Trophoblast cell (in vitro differentiated cells and primary cell): ENCODE data around the gene PNMA8C.

ENCODE experiments used
- DNase-seq, 2 donors: peaks; one replicate each; pipeline ENCODE4 v3.0.0-alpha.2; 2016
- H2AFZ ChIP-seq: 2 replicates; pipeline ENCODE4 v1.6.1; 2013; ENCODE audit warnings: low read length, moderate library complexity, mild to moderate bottlenecking; ENCODE audit not compliant: insufficient read depth, poor library complexity
- H2AK5ac ChIP-seq: 2 replicates; pipeline ENCODE4 v1.6.1; 2013; ENCODE audit warnings: mild to moderate bottlenecking, low read length
- H2BK120ac ChIP-seq: 2 replicates; pipeline ENCODE4 v1.6.1; 2013; ENCODE audit warnings: low read length, mild to moderate bottlenecking, moderate library complexity; ENCODE audit not compliant: insufficient read depth, poor library complexity
- H2BK12ac ChIP-seq: 2 replicates; pipeline ENCODE4 v1.6.1; 2013; ENCODE audit warnings: mild to moderate bottlenecking, low read length, moderate library complexity
- H2BK5ac ChIP-seq: 2 replicates; pipeline ENCODE4 v1.6.1; 2013; ENCODE audit warnings: low read length, low read depth, moderate library complexity, mild to moderate bottlenecking; ENCODE audit not compliant: poor library complexity
- H3K14ac ChIP-seq: 2 replicates; pipeline ENCODE4 v1.6.1; 2013; ENCODE audit warnings: mild to moderate bottlenecking, low read length
- H3K18ac ChIP-seq: 2 replicates; pipeline ENCODE4 v1.6.1; 2013; ENCODE audit warnings: mild to moderate bottlenecking, low read length
- H3K23ac ChIP-seq: 2 replicates; pipeline ENCODE4 v1.6.1; 2013; ENCODE audit warnings: low read length
- H3K27ac ChIP-seq: 2 replicates; pipeline ENCODE4 v1.5.1; 2013; ENCODE audit warnings: low read depth, mild to moderate bottlenecking, inconsistent platforms, low read length, moderate library complexity
- H3K27me3 ChIP-seq: 2 replicates; pipeline ENCODE4 v1.6.1; 2013; ENCODE audit warnings: inconsistent platforms, mild to moderate bottlenecking, low read length, moderate library complexity; ENCODE audit not compliant: insufficient read depth
- H3K36me3 ChIP-seq, 2 experiments: 1 replicate in 1 of 2; 2 replicates in 1 of 2; pipeline ENCODE4 v1.6.1; 2013; ENCODE audit warnings: low read length in 2 of 2, mild to moderate bottlenecking in 2 of 2, moderate library complexity in 1 of 2; ENCODE audit not compliant: insufficient read depth in 2 of 2, control insufficient read depth in 1 of 2
- H3K4ac ChIP-seq: 2 replicates; pipeline ENCODE4 v1.6.1; 2013; ENCODE audit warnings: low read depth, mild to moderate bottlenecking, low read length, moderate library complexity
- H3K4me1 ChIP-seq, 2 experiments: 1 replicate in 1 of 2; 2 replicates in 1 of 2; pipeline ENCODE4 v1.6.1; 2013; ENCODE audit warnings: low read length in 2 of 2, mild to moderate bottlenecking in 2 of 2, moderate library complexity in 1 of 2; ENCODE audit not compliant: insufficient read depth in 2 of 2, control insufficient read depth in 1 of 2
- H3K4me2 ChIP-seq: 2 replicates; pipeline ENCODE4 v1.6.1; 2013; ENCODE audit warnings: inconsistent platforms, mild to moderate bottlenecking, low read length, moderate library complexity
- H3K4me3 ChIP-seq: 2 replicates; pipeline ENCODE4 v1.5.1; 2013; ENCODE audit warnings: mild to moderate bottlenecking, low read depth, low read length, inconsistent platforms
- H3K79me1 ChIP-seq: one replicate; pipeline ENCODE4 v1.6.1; 2013; ENCODE audit warnings: low read length
- H3K79me2 ChIP-seq: 2 replicates; pipeline ENCODE4 v1.6.1; 2013; ENCODE audit warnings: low read length, mild to moderate bottlenecking; ENCODE audit not compliant: control insufficient read depth, insufficient read depth, poor library complexity
- H3K9ac ChIP-seq: 2 replicates; pipeline ENCODE4 v1.6.1; 2013; ENCODE audit warnings: mild to moderate bottlenecking, low read length
- H3K9me3 ChIP-seq: 2 replicates; pipeline ENCODE4 v1.6.1; 2013; ENCODE audit warnings: low read depth, mild to moderate bottlenecking, control low read depth, inconsistent platforms, low read length; ENCODE audit not compliant: insufficient read depth
- H4K12ac ChIP-seq: 2 replicates; pipeline ENCODE4 v1.6.1; 2013; ENCODE audit warnings: low read depth, mild to moderate bottlenecking, low read length, moderate library complexity
- H4K8ac ChIP-seq: 2 replicates; pipeline ENCODE4 v1.6.1; 2013; ENCODE audit warnings: low read depth, mild to moderate bottlenecking, low read length, moderate library complexity
- H4K91ac ChIP-seq: one replicate; pipeline ENCODE4 v1.6.1; 2013; ENCODE audit warnings: low read depth, mild to moderate bottlenecking, low read length, moderate library complexity
- WGBS: extraction: QIAGEN DNeasy Blood & Tissue Kit; methylation state at CpG from one replicate; pipeline ENCODE4 v1.1.7; 2013; ENCODE audit warnings: missing lambda C conversion rate; ENCODE audit not compliant: insufficient read length, insufficient coverage; ENCODE audit errors: extremely low coverage; 5-methylcytosine and 5-hydroxymethylcytosine counted together

The PNMA8C gene

DNA sequence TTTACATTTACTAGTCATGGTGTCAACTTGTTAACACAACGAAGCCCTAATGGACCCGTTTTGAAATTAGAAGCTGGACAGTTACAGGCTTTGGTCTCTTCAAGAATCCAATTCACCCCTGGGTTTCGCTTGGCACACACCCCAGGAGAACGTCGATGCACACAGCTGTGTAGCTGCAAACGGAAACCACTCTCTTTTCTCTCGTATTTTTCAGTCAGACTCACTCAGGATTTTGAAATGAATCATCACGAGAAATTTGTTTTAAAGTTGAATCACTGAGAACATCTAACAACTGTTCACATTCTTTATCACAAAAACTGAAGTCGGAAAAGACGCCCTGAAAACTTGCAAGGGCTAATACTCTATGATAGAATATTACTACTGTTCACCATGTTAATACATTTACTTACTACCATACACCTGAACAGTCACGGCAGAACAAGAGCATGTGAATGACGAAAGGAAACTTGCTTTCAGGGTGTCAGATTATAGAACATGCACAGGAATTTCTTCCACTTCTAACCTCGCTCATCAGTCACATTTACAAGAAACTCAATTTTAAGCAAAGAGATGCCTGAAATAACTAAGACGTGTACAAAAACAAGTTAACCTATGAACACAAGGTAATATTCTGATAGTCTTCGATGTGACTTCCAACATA lies 37.9 kb upstream of the PNMA8C start:
- Histone ChIP-seq H2AK5ac (no peak overlapping the region), H2BK5ac (no peak overlapping the region), H4K12ac (no peak overlapping the region), H3K9ac (no peak overlapping the region), H2BK120ac (no peak overlapping the region), H3K79me1 (peaks cover 6% of the 10 kb centered on the region), H3K27ac (no peak overlapping the region), H3K18ac (no peak overlapping the region), H3K4me2 (no peak overlapping the region), H2AFZ (no peak overlapping the region), H4K91ac (no peak overlapping the region), H3K14ac (no peak overlapping the region), H3K9me3 (no peaks in the 10 kb centered on the region), H3K4ac (no peak overlapping the region), H3K4me3 (no peak overlapping the region), H3K36me3 (no peaks in the 10 kb centered on the region), H3K23ac (no peak overlapping the region), H3K4me1 (peaks cover 4 to 11% of the 10 kb centered on the region in 2 experiments), H4K8ac (no peak overlapping the region), H2BK12ac (no peak overlapping the region), H3K27me3 (no peaks in the 10 kb centered on the region), H3K79me2 (no peaks in the 10 kb centered on the region)
- DNase-seq = no peak
- no CpG with 5 or more reads among the region's 15 CpGs for WGBS

DNA sequence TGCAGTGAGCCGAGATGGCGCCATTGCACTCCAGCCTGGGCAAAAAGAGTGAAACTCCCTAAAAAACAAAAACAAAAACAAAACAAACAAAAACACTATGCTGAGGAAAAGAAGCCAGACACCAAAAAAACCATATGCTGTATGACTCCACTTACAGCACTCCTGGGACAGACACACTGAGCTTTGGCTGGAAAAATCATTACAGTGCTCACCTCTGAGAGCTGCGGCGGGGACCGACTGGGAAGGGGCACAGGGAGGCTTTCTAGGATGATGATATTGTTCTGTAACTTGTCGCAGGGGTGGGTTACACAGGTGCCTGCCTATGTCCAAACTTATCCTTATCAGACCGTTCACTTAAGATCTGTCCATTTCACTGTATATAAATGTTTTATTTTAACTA lies 34.8 kb upstream of the PNMA8C start:
- Histone ChIP-seq H3K4me1 (peaks cover 2% of the 10 kb centered on the region in 2 experiments), H3K23ac (no peak overlapping the region), H3K4me3 (no peak overlapping the region), H4K12ac (no peak overlapping the region), H4K91ac (no peak overlapping the region), H3K36me3 (no peaks in the 10 kb centered on the region), H3K9ac (no peak overlapping the region), H3K14ac (no peak overlapping the region), H3K9me3 (no peaks in the 10 kb centered on the region), H3K27ac (no peak overlapping the region), H3K79me2 (no peaks in the 10 kb centered on the region), H2AFZ (no peak overlapping the region), H3K18ac (no peak overlapping the region), H2BK120ac (no peak overlapping the region), H3K4ac (no peak overlapping the region), H3K27me3 (no peaks in the 10 kb centered on the region), H2BK12ac (no peak overlapping the region), H2BK5ac (no peak overlapping the region), H4K8ac (no peak overlapping the region), H2AK5ac (no peak overlapping the region), H3K79me1 (no peaks in the 10 kb centered on the region), H3K4me2 (no peak overlapping the region)
- DNase-seq = no peak
- WGBS = no CpG with 5 or more reads among the region's 7 CpGs

DNA sequence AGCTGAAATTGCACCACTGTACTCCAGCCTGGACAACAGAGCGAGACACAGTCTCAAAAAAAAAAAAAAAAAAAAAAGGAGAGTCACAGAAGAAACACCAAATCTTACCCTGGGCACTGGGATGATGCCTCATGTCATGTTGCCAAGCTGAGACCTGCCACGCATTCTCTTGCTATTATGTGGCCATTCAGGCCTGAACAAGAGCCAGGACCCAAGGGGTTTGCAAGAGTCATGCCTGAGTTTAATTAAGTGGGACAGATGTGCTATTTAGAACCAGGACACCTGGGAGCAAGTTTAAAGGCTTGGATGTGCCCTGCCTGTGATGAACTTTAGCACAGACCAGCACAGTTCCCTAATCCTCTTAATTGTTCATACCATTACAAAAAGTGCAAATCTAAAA lies 32.8 kb upstream of the PNMA8C start:
- no CpG with 5 or more reads among the region's 2 CpGs for WGBS
- H4K91ac ChIP-seq = no peak overlapping the region

DNA sequence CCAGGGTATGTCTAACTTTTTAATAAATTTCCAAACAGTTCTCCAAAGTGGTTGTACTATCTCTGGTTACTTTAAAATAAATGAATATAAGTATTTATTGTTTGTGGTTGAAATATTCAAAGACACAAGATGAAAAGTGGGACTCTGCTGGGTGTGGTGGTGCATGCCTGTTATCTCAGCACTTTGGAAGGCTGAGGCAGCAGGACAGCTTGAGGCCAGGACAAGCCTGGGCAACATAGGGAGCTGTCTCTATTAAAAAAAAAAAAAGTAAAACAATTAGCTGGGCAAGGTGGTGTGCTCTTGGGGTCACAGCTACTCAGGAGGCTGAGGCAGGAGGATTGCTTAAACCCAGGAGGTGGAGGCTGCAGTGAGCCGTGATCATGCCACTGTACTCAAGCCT lies 32.2 kb upstream of the PNMA8C start:
- Histone ChIP-seq H2BK120ac (no peak overlapping the region), H4K91ac (no peak overlapping the region), H3K27me3 (no peaks in the 10 kb centered on the region), H3K23ac (no peak overlapping the region), H3K4me2 (no peak overlapping the region), H4K12ac (no peak overlapping the region), H3K79me2 (no peaks in the 10 kb centered on the region), H3K9ac (no peak overlapping the region), H3K79me1 (no peaks in the 10 kb centered on the region), H2BK5ac (no peak overlapping the region), H2AK5ac (no peak overlapping the region), H3K4me3 (no peak overlapping the region), H3K18ac (no peak overlapping the region), H3K36me3 (no peaks in the 10 kb centered on the region), H3K9me3 (no peaks in the 10 kb centered on the region), H3K4ac (no peak overlapping the region), H3K4me1 (peaks cover 2% of the 10 kb centered on the region in 2 experiments), H4K8ac (no peak overlapping the region), H3K27ac (no peak overlapping the region), H2AFZ (no peak overlapping the region), H2BK12ac (no peak overlapping the region), H3K14ac (no peak overlapping the region)
- DNase-seq = no peak
- WGBS = no CpG with 5 or more reads among the region's 1 CpG

More for the DNA sequence above, 32.8 kb upstream of the PNMA8C start:
- no peaks in the 10 kb centered on the region for H3K79me2 ChIP-seq
- H4K12ac ChIP-seq = no peak overlapping the region
- no peak for DNase-seq
- no peaks in the 10 kb centered on the region for H3K9me3 ChIP-seq
- H3K23ac ChIP-seq = no peak overlapping the region
- no peak overlapping the region for H2BK12ac ChIP-seq
- no peak overlapping the region for H3K9ac ChIP-seq
- H3K18ac ChIP-seq = no peak overlapping the region
- no peaks in the 10 kb centered on the region for H3K36me3 ChIP-seq
- H3K4me2 ChIP-seq = no peak overlapping the region
- H3K14ac ChIP-seq = no peak overlapping the region
- H3K4ac ChIP-seq = no peak overlapping the region
- H2AK5ac ChIP-seq = no peak overlapping the region
- no peak overlapping the region for H2AFZ ChIP-seq
- no peak overlapping the region for H2BK120ac ChIP-seq
- no peak overlapping the region for H3K27ac ChIP-seq
- no peak overlapping the region for H2BK5ac ChIP-seq
- no peaks in the 10 kb centered on the region for H3K27me3 ChIP-seq
- no peaks in the 10 kb centered on the region for H3K79me1 ChIP-seq
- H3K4me1 ChIP-seq = peaks cover 2% of the 10 kb centered on the region in 2 experiments
- no peak overlapping the region for H4K8ac ChIP-seq
- no peak overlapping the region for H3K4me3 ChIP-seq
